Prostate gland (tissue), 2 donors: Measurements from ENCODE around the gene CLPTM1L.

Experiments used
- POLR2A ChIP-seq: fragments of 450-650 bp; IDR thresholded peaks from one replicate; pipeline ENCODE4 v1.6.1; 2016; ENCODE audit warnings: antibody characterized with exemption, mild to moderate bottlenecking
- POLR2AphosphoS5 ChIP-seq: sonication (generic); formaldehyde crosslinking; IDR thresholded peaks from one replicate; pipeline ENCODE4 v1.6.1; 2017; ENCODE audit warnings: antibody characterized with exemption
- TF ChIP-seq, protein P1 (sequence below), 4 experiments: fragments of 200-600 bp in 2 of 4; fragments of 450-650 bp in 2 of 4; sonication (generic) in 2 of 4; IDR thresholded peaks; 1 replicate in 3 of 4; 2 replicates in 1 of 4; pipeline ENCODE4 v1.5.1; 2016 to 2019; ENCODE audit warnings: antibody characterized with exemption in 4 of 4, mild to moderate bottlenecking in 2 of 4, moderate library complexity in 2 of 4

DNA sequence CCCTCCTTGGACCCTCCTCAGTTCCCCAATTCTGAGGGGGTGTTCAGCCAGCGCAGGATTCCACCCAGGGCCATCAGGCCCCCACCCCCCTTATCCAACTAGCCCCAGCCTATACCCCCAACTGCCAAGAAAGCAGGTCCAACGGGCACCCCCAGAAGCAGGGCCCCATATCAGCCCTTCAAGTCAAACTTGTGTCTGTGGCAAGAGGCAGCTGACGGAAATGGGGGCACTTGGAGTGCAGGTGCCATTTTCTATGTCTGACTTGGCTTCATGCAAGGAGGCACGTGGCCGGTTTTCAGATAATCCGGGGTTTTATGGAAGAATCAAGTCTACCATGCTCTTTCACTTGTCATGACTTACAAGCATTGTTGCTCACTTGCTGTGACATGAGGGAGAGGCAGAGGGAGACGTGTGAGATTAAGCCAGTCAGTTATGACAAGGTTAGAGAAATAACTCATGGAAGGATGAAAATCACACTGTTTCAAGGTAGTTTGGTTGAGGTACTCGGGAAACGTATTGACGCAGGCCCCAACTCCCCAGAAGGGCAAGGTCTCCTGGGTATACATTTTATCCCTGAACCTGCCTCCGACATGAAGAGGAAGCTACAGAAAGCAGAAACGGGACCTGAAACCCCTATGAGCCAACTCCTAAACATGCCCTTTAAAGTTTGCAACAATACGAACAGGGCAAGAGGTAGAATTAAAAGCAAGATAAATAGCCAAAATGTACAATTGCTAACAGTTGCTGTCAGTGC, 26.5 kb upstream of the CLPTM1L start:
- TF ChIP-seq, protein P1, sequence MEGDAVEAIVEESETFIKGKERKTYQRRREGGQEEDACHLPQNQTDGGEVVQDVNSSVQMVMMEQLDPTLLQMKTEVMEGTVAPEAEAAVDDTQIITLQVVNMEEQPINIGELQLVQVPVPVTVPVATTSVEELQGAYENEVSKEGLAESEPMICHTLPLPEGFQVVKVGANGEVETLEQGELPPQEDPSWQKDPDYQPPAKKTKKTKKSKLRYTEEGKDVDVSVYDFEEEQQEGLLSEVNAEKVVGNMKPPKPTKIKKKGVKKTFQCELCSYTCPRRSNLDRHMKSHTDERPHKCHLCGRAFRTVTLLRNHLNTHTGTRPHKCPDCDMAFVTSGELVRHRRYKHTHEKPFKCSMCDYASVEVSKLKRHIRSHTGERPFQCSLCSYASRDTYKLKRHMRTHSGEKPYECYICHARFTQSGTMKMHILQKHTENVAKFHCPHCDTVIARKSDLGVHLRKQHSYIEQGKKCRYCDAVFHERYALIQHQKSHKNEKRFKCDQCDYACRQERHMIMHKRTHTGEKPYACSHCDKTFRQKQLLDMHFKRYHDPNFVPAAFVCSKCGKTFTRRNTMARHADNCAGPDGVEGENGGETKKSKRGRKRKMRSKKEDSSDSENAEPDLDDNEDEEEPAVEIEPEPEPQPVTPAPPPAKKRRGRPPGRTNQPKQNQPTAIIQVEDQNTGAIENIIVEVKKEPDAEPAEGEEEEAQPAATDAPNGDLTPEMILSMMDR (IDR thresholded peaks at IDR 0.05) = no peak
- no peak for TF ChIP-seq POLR2A
- no peak for TF ChIP-seq POLR2AphosphoS5
